Measurements from ENCODE around the gene ACOX2. TPM values are rescaled to one million over a fixed set of nuclear protein-coding genes. Genes with fewer than 3 reads are reported as not detected.

The ACOX2 gene
- total RNA-seq, 1 donor, result 28.6 TPM

GRCh38 chr3:58496206-58496857 is 40.7 kb downstream of the ACOX2 start:
- peaks cover 38% of the 10 kb centered on the region for H3K4me1 ChIP-seq (ENCODE audit: insufficient read depth, low read length)
- H4K20me1 ChIP-seq (ENCODE audit: insufficient read depth, low read length), result peaks cover 25% of the 10 kb centered on the region
- H3K27me3 ChIP-seq (ENCODE audit: insufficient read depth, low read length), result no peaks in the 10 kb centered on the region
- no peaks in the 10 kb centered on the region for H3K9me3 ChIP-seq (ENCODE audit: low read depth, low read length)
- H3K4me3 ChIP-seq (ENCODE audit: insufficient read depth, low read length), result no peak overlapping the region
- DNase-seq (ENCODE audit: insufficient read length, low spot score, missing footprints), result no peak
- no peak for TF ChIP-seq CTCF (IDR thresholded peaks at IDR 0.05; ENCODE audit: extremely low read depth, low read depth, low read length)
- H2AFZ ChIP-seq (ENCODE audit: low read length), result no peak overlapping the region
- peaks cover 8% of the 10 kb centered on the region for H3K36me3 ChIP-seq (ENCODE audit: insufficient read depth, low read length)
- H3K4me2 ChIP-seq (ENCODE audit: insufficient read depth, low read length), result no peak overlapping the region
- no peak overlapping the region for H3K27ac ChIP-seq (ENCODE audit: low read depth, low read length)
- peaks cover 73% of the 10 kb centered on the region for H3K79me2 ChIP-seq (ENCODE audit: insufficient read depth, low read length)

- Histone ChIP-seq H3K79me2 (ENCODE audit: insufficient read depth, low read length) (peaks cover 64% of the 10 kb centered on the region), H3K9me3 (ENCODE audit: low read depth, low read length) (no peaks in the 10 kb centered on the region), H3K27ac (ENCODE audit: low read depth, low read length) (no peak overlapping the region), H3K27me3 (ENCODE audit: insufficient read depth, low read length) (no peaks in the 10 kb centered on the region), H3K4me2 (ENCODE audit: insufficient read depth, low read length) (peak overlapping the region; percentile 27), H3K4me3 (ENCODE audit: insufficient read depth, low read length) (no peak overlapping the region), H2AFZ (ENCODE audit: low read length) (no peak overlapping the region), H4K20me1 (ENCODE audit: insufficient read depth, low read length) (peaks cover 25% of the 10 kb centered on the region), H3K36me3 (ENCODE audit: insufficient read depth, low read length) (no peaks in the 10 kb centered on the region), H3K4me1 (ENCODE audit: insufficient read depth, low read length) (peaks cover 38% of the 10 kb centered on the region)
- no peak for TF ChIP-seq CTCF (IDR thresholded peaks at IDR 0.05; ENCODE audit: extremely low read depth, low read depth, low read length)
- DNase-seq (ENCODE audit: insufficient read length, low spot score, missing footprints), result peak; percentile 84
Observed at GRCh38 chr3:58495101-58495500, 41.9 kb downstream of the ACOX2 start.

- Histone ChIP-seq H4K20me1 (ENCODE audit: insufficient read depth, low read length) (peaks cover 25% of the 10 kb centered on the region), H3K27me3 (ENCODE audit: insufficient read depth, low read length) (no peaks in the 10 kb centered on the region), H3K79me2 (ENCODE audit: insufficient read depth, low read length) (peaks cover 59% of the 10 kb centered on the region), H3K4me2 (ENCODE audit: insufficient read depth, low read length) (peak overlapping the region; percentile 99), H3K36me3 (ENCODE audit: insufficient read depth, low read length) (no peaks in the 10 kb centered on the region), H2AFZ (ENCODE audit: low read length) (no peak overlapping the region), H3K4me1 (ENCODE audit: insufficient read depth, low read length) (peaks cover 38% of the 10 kb centered on the region), H3K27ac (ENCODE audit: low read depth, low read length) (no peak overlapping the region), H3K4me3 (ENCODE audit: insufficient read depth, low read length) (no peak overlapping the region), H3K9me3 (ENCODE audit: low read depth, low read length) (no peaks in the 10 kb centered on the region)
- DNase-seq (ENCODE audit: insufficient read length, low spot score, missing footprints), result no peak
- TF ChIP-seq CTCF (IDR thresholded peaks at IDR 0.05; ENCODE audit: extremely low read depth, low read depth, low read length), result no peak
Observed at GRCh38 chr3:58494107-58494506, 42.9 kb downstream of the ACOX2 start.

- H3K9me3 ChIP-seq (ENCODE audit: low read depth, low read length), result no peaks in the 10 kb centered on the region
- no peaks in the 10 kb centered on the region for H3K36me3 ChIP-seq (ENCODE audit: insufficient read depth, low read length)
- H2AFZ ChIP-seq (ENCODE audit: low read length), result peak overlapping the region; percentile 75
- peaks cover 46% of the 10 kb centered on the region for H3K79me2 ChIP-seq (ENCODE audit: insufficient read depth, low read length)
- TF ChIP-seq CTCF (IDR thresholded peaks at IDR 0.05; ENCODE audit: extremely low read depth, low read depth, low read length), result no peak
- peak overlapping the region; percentile 3 for H3K27ac ChIP-seq (ENCODE audit: low read depth, low read length)
- no peaks in the 10 kb centered on the region for H3K27me3 ChIP-seq (ENCODE audit: insufficient read depth, low read length)
- DNase-seq (ENCODE audit: insufficient read length, low spot score, missing footprints), result no peak
- H3K4me3 ChIP-seq (ENCODE audit: insufficient read depth, low read length), result peak overlapping the region; percentile 87
- peak overlapping the region; percentile 99 for H3K4me2 ChIP-seq (ENCODE audit: insufficient read depth, low read length)
- H3K4me1 ChIP-seq (ENCODE audit: insufficient read depth, low read length), result peaks cover 42% of the 10 kb centered on the region
- peaks cover 22% of the 10 kb centered on the region for H4K20me1 ChIP-seq (ENCODE audit: insufficient read depth, low read length)
Observed at GRCh38 chr3:58492494-58492905, 44.5 kb downstream of the ACOX2 start.
